ENCODE measurements around the gene GDF7.
"Not testable (repeated sequence)": the region's sequence is repeated elsewhere in the genome, so short reads cannot be mapped to it uniquely, and the experiment has no call there.

The GDF7 gene

GRCh38 chr2:20706786-20707185, 39.8 kb downstream of the GDF7 start:
- DNase-seq = no peak

GRCh38 chr2:20707601-20708000, 40.7 kb downstream of the GDF7 start:
- no peak for DNase-seq

DNA sequence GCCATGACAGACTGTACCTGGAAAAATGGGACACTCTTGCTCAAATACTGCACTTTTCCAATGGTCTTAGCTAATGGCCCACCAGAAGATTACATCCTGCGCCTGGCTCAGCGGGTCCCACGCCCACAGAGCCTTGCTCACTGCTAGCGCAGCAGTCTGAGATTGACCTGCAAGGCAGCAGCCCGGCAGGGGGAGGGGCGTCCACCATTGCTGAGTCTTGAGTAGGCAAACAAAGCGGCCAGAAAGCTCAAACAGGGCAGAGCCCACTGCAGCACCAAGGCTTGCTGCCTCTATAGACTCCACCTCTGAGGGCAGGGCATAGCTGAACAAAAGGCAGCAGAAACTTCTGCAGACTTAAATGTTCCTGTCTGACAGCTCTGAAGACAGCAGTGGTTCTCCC, 44.7 kb downstream of the GDF7 start:
- DNase-seq = not testable (repeated sequence)

- not testable (repeated sequence) for DNase-seq
Observed at GRCh38 chr2:20713585-20713984, 46.6 kb downstream of the GDF7 start.

DNA sequence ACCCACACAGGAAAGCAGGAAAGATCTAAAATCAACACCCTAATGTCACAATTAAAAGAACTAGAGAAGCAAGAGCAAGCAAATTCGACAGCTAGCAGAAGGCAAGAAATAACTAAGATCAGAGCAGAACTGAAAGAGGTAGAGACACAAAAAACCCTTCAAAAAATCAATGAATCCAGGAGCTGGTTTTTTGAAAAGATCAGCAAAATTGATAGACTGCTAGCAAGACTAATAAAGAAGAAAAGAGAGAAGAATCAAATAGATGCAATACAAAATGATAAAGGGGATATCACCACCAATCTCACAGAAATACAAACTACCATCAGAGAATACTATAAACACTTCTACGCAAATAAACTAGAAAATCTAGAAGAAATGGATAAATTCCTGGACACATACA, 47.5 kb downstream of the GDF7 start:
- not testable (repeated sequence) for DNase-seq

GRCh38 chr2:20716164-20716563, 49.2 kb downstream of the GDF7 start:
- DNase-seq = not testable (repeated sequence)

DNA sequence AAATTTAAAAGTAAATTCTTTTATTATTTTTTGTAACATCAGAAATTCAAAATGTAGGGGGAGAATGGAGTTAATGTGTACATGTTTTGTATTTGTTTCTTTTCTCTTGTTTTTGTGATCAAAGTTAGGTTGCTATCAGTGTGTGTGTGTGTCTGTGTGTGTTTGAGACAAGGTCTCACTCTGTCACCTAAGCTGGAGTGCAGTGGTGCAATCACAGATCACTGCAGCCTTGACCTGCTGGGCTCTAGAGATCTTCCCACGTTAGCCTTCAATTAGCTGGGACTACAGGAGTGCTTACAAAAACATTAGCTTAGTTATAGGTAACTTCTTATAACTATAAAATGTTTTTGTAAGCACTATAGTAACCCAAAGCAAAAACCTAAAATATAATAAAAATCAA, 50.7 kb downstream of the GDF7 start:
- no peak for DNase-seq

- DNase-seq = no peak
Observed at GRCh38 chr2:20722592-20723240, 55.8 kb downstream of the GDF7 start.

GRCh38 chr2:20723543-20723942, 56.6 kb downstream of the GDF7 start:
- DNase-seq = no peak

DNA sequence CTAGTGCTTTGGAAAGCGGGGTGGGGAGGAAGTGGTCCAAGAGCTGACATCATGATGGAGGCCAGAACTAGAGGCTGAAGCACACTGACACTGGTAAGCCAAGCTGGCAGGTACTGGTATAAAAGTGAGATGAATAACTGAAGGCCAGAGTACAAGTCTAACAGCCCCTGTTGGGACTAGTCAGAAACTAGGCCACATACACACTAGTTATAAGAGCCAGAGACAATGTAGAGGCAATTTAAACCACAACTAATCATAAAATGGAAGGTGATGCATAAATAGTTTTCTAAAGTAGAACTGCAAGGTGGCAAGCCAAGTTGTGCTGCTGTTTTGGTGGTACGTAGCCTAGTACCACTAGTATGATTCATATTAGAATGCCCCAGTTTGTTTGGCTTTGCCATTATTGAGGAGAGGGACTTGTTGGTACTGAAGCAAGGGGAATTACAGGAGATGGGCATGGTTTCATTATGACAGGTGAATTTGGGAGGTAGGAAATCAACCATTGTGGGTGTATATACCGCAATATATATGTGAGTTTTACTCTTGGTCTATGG, 57.6 kb downstream of the GDF7 start:
- DNase-seq = no peak

DNA sequence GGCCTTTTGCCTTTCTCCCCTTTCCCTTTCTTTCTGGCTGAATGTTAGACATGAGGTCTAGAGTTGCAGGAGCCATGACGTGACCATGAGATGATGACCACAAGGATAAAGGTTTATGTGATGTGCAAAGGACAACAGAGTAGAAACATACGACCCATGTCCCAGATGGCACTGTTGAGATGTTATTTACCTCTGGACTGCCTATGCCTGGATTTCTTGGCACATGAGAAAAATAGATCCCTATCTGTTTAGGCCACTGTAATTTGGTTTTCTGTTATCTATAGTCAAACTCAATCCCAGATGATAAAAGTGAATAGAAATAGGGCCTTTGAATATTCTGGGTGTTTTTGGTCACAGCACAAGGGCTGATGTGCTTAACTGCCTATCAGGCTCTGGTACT, 58.8 kb downstream of the GDF7 start:
- no peak for DNase-seq

DNA sequence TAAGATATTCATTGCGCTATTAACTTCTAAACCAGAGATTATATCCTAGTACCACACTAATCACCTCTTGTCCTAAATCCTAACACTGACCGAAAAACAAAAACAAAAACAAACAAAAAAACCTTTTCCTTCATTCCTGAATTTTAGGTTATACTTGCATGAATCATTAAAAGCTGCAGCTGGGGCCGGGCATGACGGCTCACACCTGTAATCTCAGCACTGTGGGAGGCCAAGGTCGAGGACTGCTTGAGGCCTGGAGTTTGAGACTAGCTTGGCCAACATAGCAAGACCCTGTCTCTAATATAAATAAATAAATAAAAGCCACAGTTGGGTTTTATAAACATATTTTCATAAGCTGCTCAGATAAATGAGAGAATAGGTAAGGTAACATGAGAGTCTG, 60.0 kb downstream of the GDF7 start:
- DNase-seq = no peak

- DNase-seq = no peak
Observed at GRCh38 chr2:20728114-20728758, 61.3 kb downstream of the GDF7 start.

Data from NCI-H446 treated with DMSO at 0.1 percent for 48 hours (cell line).